Activated naive CD4-positive, alpha-beta T cell (primary cell): ENCODE results near the gene COX17.

Source experiments
- DNase-seq, 4 experiments: peaks; one replicate each; lab custom pipeline; 2025; lab: John Stamatoyannopoulos, UW

Gene COX17

GRCh38 chr3:119643528-119643927 is 33.7 kb downstream of the COX17 start:
- no peak for DNase-seq

- no peak for DNase-seq
Observed at GRCh38 chr3:119642746-119643473, 34.3 kb downstream of the COX17 start.

DNA sequence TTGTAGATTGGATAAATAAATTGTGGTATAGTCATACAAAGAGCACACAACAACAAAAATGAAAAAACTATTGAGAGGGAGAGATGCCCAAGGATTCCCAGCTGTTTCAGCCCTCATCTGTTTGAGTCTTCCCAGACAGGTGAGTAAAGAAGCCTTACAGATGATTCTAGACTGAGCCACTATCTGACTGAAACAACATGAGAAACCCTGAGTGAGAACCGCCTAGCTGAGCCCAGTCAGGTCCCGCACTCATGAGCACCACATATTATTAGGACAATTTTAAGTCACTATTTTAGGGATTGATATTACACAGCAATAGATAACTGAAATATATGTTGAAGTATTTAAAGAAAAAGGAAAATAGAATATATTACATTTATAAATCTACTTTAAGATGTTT is 35.8 kb downstream of the COX17 start:
- DNase-seq, result no peak

GRCh38 chr3:119639494-119640350 is 37.5 kb downstream of the COX17 start:
- no peak for DNase-seq

DNA sequence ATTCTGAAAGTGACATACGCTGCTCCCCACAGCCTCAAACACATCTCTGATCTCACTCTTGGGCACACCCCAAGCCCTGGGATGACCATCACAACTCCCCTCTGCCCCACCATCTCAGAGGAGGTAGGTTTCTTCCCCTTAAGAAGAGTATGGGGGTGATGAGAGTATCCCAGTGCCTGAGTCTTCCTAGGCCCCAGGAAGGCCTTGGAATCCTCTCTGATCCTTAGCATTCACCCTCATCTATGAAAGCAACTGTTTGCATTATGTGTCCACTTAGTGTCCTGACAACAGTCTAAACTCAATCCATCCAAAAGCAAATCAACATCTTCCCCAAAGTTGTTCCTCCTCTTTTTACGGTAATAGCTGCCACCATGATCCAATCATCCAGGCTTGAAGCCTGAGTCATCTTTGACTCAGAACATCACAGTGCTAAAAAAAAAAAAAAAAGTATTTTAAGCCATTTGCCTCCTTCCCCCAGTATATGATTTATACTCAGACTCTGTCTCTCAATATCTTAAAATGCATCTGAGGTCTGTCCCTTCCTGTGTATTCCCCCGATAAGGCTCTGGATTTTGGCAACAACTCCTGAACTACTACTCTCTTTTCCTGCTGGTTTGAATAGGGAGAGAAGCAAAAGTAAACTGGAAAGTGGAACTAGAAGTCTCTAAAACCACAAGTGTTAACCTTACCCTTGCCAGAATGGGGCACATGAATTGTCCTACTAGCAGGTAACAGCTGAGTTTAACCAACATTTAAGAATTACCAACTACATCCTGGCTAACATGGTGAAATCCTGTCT is 39.3 kb downstream of the COX17 start:
- DNase-seq, result no peak

DNA sequence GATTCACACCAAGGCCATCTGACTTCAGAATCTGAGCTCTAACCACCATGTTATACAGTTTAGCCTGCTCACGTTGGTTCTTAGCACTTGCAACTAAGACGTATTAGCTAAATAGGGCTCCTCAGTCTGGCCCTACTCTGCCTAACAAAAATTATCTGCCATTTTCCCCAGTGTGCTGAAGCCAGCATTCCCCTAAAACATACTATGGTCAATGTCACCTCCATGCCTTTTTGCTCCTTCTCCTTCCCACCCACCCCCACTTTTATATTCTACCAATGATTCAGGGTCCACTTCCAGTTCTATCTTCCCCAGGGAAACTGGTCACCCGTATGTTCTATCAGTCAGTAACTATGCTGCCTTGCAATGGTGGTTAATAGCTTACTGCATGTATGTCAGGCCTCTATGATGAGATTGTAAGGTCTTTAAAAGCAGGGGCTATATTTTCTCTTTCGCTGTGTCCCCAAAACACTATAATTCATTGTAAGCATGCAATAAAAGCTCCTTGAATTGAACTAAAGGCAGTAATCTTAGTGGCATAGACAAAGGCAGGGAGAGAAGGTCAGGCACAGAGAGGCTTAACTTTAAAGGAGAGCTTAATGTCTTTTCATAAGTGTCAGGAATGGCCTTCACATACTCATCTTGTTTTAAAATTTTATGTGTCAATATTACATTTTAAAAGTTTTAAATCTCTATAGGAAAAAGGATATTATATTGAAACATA is 40.2 kb downstream of the COX17 start:
- no peak for DNase-seq

GRCh38 chr3:119636249-119636648 is 41.0 kb downstream of the COX17 start:
- no peak for DNase-seq

DNA sequence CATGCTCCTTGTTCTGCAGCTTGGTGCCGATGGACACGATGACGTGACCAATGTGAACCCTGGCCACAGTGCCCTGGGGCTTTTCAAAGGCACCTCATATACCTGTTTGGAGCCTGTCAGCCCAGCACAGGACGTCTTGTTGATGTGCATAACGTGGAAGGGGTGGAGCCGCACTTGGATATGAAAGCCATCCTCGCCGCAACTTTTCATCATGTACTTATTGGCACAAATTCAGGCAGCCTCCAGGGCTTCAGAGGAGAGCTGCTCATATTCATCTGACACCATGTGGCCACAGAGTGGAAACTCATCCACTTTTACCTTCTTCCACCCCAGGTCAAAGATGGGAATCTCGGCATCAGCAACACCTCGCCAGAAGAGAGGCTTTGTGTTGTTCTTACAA is 41.5 kb downstream of the COX17 start:
- DNase-seq, result no peak

DNA sequence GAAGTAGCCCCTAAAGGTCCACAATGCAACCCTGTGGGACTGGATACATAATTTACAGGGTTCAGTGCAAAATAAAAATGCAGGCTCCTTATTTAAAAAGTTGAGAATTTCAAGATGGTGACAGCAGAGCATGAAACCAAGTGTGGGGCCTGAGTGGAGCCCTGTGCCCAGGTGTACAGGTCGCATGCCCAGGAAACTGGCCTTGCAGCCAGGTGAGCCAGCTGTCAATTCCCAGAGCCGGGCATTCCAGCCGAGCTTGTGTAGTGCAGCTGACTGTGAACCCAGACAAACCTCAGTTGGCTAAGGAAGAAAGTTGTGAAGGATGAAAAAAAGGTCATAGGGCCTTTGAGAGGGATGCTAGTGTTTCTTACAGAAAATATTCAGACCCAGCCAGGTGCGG is 44.4 kb downstream of the COX17 start:
- no peak for DNase-seq

- no peak for DNase-seq
Observed at GRCh38 chr3:119632216-119632615, 45.0 kb downstream of the COX17 start.

GRCh38 chr3:119631516-119631915 is 45.7 kb downstream of the COX17 start:
- no peak for DNase-seq

GRCh38 chr3:119630880-119631329 is 46.3 kb downstream of the COX17 start:
- no peak for DNase-seq

GRCh38 chr3:119630128-119630879 is 46.9 kb downstream of the COX17 start:
- DNase-seq, result no peak

DNA sequence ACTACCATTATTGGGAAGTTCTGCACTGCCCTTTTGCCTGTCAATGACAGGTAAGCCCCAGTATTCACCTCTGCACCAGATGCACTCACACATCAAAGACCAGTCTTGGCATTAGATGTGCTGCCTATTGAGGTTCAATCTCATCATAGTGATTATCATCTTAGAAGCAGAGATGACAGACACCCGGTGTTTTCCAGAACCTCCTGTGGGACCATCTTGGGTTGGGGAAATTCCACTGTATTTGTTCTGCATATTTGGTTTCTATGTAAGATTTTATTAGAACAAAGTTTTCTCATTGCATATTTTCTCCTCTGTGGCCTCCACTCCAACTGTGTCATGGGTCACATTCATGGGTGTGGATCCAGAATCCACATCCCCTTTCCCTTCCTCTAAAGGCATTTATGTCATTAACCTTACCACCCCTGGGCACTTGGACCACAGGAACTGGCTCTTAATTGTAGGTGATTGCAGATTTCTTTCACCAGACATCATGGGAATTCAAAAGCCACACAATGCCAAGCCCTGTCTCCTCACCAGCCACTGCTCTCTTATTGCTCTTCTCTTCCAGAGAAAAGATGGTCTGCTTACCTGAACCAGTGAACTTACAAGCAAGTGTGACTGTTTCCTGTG is 48.3 kb downstream of the COX17 start:
- DNase-seq, result no peak

GRCh38 chr3:119628390-119628789 is 48.8 kb downstream of the COX17 start:
- no peak for DNase-seq

DNA sequence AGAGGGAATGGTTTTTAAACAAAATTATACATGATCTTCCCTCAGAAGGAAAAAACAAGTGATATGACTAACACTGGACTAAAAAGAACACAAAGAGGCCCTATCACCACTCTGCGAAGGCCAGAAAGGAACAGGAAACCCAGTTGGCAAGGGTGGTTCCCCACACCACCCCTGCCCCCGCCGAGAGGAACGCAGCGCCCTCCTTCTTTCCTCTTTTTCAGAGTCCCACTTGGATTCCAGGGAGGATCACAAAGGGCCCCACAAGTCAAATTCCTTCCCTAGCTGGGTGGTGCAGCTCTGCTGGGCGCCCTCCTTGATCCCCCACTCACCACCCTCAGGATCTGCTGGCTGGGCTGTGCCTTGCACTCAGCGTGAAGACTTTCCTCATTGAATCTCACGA is 49.7 kb downstream of the COX17 start:
- no peak for DNase-seq

DNA sequence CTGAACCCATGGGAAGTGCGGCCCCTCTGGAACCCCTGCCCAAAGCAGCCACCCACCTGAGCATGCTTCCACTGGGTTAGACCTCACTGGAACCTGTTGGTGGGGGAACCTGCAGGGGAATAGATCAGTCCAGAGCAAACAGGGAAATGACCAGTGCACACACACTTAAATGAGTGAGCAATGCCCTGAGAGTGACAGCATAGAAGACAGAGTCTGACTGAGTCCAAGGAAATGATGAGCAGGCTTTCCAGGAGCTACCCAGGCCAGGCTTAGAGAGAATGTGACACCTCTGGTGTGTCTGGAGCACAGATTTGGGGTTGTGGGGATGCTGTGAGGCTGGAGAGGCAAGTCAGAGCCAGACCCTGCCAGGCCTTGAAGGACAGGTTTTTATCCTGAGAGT is 51.0 kb downstream of the COX17 start:
- no peak for DNase-seq

DNA sequence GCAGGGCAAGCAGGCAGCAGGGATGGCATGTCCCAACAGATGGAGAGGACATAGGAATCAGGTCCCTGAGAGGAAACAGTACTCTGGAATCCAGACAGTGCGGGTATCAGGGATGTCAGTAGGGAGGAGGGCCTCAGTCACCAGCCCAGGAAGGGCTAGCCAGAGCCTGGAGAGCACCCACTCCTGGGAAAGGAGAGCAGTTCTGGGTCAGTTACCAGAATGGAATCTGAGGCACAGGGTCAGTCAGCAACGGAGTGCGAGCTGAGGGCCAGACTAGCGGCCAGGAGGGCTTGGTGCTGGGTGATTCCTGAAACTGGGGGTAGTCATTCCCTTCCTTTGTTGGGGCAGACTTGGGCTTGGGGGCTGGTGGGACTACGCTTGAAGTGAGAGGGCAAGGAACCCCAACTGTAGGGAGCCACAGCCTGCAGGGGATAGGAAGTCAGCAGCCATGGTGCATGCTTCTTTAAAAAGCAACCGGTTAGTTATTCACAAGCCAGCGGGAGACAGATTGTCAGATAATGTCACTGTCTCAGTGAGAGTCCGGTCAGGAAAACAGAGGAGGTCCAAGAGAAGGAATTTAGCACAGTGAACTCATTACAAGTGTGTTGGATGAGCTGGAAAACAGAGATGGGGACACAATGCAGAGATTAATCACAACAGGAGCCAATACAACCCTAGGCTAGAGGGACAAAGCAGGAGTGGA is 51.6 kb downstream of the COX17 start:
- no peak for DNase-seq

DNA sequence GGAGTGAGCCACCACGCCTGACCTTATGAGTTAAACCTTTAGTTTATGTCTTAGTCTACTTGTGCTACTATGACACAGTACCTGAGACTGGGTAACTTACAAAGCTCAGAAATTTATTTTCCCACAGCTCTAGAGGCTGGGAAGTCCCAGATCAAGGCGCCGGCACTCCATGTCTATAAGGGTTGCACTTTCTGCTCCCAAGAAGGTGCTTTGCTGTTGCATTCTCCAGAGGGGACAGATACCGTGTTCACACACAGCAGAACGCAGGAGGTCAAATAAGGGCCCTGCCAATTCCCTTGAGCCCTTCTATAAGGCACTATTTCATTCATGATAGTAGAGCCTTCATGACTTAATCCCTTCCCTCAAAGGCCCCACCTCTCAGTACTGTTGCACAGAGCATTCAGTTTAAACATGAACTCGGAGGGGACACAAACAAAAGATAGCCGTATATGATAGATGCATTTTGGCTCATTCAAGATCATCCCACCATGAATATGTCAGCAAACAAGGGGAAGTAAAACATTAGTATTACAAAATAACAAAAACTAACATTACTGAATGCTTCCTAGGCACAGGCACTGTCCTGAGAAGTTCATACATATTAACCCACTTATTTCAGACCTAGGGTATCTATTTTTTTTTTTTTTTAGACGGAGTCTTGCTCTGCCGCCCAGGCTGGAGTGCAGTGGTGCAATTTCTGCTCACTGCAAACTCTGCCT is 53.0 kb downstream of the COX17 start:
- DNase-seq, result no peak
